NCI-H526 treated with DMSO at 0.1 percent for 48 hours (cell line): ENCODE measurements around the gene SAMD5.
"Not testable (repeated sequence)": the region's sequence is repeated elsewhere in the genome, so short reads cannot be mapped to it uniquely, and the experiment has no call there.

Experiments
- DNase-seq: peaks from one replicate; lab custom pipeline; 2025; lab: John Stamatoyannopoulos, UW

The SAMD5 gene

GRCh38 chr6:147528511-147529145 is 20.1 kb downstream of the SAMD5 start:
- no peak for DNase-seq

DNA sequence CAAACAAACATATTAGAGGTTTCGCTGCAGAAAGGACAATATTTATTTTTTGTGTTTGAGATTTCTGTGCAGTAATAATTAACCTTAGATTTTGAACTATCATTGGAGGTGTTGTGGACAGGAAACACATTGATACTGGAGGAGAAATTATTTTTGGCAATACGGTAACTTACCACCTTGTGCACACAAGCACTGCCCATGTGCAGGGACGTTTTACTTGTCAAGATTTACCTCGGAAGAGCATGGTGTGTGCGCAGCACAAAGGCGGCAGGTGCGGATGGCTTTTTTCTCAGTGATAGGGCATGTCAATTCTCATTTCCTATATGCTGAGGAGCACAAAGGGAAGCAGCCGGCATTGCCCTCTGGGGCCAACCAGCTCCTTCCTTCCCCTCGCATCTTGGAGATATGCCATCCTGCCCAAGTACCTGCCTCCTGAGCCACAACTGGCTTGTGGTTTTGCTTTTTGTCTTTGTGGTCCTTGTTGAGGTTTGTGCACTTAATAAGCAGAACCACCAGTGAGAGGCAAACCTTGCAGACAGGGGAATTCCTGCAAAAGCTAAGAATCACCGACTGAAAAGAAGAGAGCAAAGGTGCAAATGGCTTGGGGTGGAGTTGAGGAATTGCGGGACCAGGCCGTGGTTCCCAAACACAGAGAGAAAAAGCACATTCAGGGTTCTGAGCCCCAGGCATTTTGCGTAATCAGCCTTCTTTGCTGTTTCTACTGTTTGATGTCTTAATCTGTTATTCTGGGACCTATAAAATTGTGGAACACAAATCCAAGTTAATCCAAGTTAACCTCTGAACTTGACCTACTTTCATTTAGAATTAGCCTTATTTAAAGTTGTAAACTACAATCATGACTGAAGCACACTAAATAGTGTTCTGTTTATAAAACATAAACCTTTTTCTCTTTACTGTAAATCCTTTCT is 21.9 kb downstream of the SAMD5 start:
- no peak for DNase-seq

DNA sequence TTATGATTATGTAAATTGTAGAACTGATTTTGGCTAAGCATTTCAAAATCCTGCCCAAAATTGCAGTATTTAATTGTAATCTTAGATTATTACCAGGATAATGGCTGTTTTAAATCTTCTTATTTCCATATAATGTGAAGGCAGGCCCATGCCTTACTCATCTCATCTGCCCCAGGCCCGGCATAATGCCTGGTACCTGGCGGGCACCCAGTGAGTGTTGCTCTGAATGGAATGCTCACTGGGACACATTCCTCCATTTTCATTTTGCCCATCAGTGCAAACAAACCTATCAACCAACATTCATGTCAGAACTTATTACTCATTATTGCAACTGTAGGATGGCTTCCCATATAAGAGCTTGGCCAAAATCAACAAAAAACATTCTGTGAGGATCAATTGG is 22.8 kb downstream of the SAMD5 start:
- no peak for DNase-seq

DNA sequence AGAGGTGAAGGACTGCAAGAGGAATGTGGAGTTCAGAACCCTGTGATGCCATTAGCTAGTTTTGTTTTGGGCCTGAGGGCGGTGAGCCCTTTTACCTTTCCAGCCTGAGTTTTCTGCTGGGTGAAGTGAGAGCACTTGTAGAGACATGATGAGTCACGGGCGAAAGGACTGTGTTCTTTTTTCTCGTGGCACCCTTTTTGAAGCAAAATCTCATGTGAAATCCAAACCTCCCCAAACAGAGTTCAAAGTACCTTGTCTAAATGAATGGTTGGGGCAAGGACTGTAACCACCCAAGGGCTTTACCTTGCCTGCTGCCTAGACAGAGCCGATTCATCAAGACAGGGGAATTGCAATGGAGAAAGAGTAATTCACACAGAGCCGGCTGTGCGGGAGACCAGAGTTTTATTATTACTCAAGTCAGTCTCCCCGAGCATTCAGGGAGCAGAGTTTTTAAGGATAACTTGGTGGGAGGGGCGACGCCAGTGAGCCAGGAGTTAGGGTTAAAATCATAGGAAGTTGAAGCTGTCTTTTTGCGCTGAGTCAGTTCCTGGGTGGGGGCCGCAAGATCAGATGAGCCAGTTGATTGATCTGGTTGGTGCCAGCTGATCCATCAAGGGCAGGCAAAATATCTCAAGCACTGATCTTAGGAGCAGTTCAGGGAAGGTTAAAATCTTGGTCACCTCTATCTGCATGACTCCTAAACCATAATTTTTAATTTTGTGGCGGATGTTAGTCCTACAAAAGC is 25.8 kb downstream of the SAMD5 start:
- no peak for DNase-seq

DNA sequence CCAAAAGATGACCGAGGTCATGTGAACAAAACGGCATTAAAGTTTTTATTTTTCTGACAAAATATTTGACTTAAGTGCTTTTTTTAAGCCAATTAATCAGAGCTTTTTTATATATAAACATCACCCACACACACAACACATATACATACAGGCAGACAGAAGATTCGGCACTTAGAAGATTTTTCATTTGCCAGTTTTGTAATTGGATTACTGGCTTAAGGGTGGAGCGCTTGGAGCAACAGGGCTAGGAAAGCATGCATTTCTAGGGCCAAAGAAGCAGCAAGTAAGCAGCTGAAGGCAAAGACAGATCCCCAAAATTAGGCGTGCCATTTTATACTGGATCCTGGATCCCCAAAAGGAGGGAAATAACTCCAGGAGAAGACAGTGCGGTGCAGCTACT is 30.3 kb downstream of the SAMD5 start:
- no peak for DNase-seq

- no peak for DNase-seq
Observed at GRCh38 chr6:147540075-147540474, 31.6 kb downstream of the SAMD5 start.

- DNase-seq = not testable (repeated sequence)
Observed at GRCh38 chr6:147542436-147542835, 33.9 kb downstream of the SAMD5 start.

DNA sequence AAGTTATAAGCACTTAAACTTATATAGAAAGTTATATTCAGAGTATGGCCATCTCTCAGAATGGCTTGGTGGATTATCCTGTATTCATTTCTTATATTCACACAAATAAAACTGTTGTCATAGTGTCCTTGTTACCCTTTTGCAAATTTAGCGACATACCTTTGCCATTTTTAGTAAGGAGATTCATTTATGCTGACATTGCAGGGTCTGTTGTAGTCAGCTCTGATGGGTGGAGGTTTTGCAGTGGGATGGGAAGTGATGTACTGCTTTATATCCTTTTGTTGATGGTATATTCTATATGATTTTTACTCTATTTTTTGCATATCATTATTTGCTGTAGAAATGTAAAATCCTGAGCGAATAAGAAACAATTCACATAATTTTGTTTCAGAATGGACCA is 35.9 kb downstream of the SAMD5 start:
- no peak for DNase-seq

GRCh38 chr6:147546501-147547368 is 38.2 kb downstream of the SAMD5 start:
- no peak for DNase-seq

- no peak for DNase-seq
Observed at GRCh38 chr6:147547369-147547902, 38.9 kb downstream of the SAMD5 start.

- DNase-seq = no peak
Observed at GRCh38 chr6:147548921-147549475, 40.5 kb downstream of the SAMD5 start.

DNA sequence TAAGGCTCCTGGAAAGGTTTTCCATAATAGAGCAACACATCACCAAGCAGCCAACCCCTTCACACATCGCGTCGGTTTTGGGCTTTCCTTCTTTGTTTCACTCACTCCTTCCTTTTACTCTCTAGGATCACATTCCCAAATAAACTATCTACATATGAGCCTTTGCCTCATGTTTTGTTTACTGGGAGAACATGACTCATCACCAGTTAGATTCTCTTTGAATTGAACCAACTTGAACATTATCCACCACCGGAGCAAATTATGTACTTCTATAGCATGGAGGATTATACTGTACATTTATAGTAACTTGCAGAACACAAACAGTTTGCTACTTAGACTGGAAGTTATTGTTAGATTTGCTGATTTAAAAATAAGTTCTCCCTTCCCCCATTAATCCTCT is 41.0 kb downstream of the SAMD5 start:
- no peak for DNase-seq

- no peak for DNase-seq
Observed at GRCh38 chr6:147551976-147552375, 43.5 kb downstream of the SAMD5 start.

DNA sequence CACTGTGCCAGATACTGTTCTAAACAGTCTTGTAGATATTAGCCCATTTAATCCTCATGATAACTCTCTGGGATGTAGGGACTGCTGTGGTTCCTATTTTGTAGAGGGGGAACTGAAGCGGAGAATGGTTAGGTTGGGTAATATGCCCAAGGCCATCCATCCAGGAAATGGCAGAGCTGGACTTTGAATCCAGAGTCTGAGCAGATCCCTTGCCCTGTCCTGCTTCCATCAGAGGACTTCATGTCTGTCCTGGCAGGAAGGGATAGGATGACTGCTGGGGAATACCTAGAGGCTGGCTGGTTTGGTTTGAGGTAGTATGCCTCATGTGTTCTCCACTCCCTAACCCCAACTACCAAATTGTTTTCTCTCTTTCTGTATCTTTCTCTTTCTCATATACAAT is 44.6 kb downstream of the SAMD5 start:
- DNase-seq = no peak

DNA sequence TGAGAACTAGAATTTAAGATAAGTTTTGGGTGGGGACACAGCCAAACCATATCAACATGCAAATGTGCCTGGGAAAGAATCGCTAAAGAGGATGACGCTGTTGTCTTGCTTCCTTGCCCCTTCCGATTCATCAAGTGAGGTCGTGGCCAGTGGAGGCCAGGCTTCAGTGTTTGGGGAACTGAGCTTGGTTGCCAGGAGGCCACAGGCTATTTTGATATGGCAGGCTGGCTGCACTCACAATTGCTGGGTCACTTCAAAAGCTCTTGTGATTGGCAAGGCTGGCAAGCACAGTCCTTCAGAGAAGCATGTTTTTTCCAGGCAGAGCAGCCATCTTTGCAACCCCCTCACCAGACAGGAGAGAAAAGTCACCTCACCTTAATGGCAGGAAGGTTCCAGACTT is 45.8 kb downstream of the SAMD5 start:
- no peak for DNase-seq

DNA sequence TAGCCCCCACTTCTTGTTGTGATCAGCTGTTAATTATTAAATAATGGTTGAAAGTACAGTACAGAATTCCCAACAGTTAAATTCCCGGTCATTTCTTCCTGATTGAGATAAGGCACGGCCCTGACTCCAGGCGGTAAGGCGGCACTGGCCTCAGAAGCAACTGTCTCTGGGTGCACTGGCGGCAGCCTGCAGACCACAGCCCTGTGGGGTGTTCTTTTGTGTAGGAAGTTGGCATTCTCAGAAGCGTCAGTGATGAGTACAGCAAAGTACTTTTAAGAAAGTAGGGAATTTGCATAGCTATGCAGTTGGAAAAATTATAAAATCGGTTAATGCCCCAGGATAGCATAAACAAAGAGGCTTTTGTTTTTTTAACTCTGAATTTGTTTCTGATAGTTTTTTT is 50.5 kb downstream of the SAMD5 start:
- DNase-seq = peak; percentile 86

DNA sequence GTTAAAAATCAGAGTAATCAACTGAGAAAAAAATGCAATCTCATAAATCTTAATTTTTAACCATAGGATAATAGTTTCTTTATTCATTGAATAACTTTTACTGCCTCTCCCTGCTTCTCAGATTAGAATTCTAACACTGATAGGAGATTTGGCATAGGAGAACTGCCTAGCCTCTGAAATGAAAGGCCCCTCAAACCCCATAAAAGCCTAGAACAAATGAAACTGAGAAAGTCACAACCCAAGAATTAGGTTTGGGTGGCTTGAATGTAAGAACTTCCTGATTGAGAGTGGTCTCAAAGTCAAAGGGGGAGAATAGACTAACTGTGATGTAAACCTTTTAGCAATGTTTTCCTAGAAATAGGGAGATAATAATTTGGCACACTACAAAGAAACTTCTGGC is 52.2 kb downstream of the SAMD5 start:
- DNase-seq = no peak

GRCh38 chr6:147561726-147562125 is 53.2 kb downstream of the SAMD5 start:
- DNase-seq = no peak

GRCh38 chr6:147563472-147563871 is 55.0 kb downstream of the SAMD5 start:
- DNase-seq = no peak

GRCh38 chr6:147564556-147564955 is 56.1 kb downstream of the SAMD5 start:
- no peak for DNase-seq

GRCh38 chr6:147566244-147566898 is 57.9 kb downstream of the SAMD5 start:
- DNase-seq = no peak
